Cerebellar nuclear complex (tissue), 1 donor: ENCODE data around the gene EHBP1L1.
"Not testable (repeated sequence)": the region's sequence is repeated elsewhere in the genome, so short reads cannot be mapped to it uniquely, and the experiment has no call there.

Experiments
- DNase-seq, 2 experiments: peaks; one replicate each; lab custom pipeline; 2025; lab: John Stamatoyannopoulos, UW

Gene EHBP1L1

GRCh38 chr11:65560555-65561418, 15.1 kb upstream of the EHBP1L1 start:
- no peak for DNase-seq

GRCh38 chr11:65562020-65562419, 13.8 kb upstream of the EHBP1L1 start:
- DNase-seq, result no peak

DNA sequence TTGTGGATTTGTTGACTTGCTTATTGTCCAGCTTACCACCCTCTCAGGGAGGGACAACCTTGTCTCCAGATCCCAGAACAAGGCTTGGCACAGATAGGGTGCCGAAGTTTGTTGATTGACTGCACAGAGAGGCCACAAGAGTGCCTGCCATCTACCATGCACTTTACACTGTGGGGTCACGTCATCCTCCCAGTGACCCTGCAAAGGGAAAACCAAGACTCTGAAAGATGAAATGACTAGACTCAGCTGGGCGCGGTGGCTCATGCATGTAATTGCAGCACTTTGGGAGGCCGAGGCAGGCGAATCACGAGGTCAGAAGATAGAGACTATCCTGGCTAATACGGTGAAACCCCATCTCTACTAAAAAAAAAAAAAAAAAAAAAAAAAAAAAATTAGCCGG, 13.1 kb upstream of the EHBP1L1 start:
- no peak for DNase-seq

DNA sequence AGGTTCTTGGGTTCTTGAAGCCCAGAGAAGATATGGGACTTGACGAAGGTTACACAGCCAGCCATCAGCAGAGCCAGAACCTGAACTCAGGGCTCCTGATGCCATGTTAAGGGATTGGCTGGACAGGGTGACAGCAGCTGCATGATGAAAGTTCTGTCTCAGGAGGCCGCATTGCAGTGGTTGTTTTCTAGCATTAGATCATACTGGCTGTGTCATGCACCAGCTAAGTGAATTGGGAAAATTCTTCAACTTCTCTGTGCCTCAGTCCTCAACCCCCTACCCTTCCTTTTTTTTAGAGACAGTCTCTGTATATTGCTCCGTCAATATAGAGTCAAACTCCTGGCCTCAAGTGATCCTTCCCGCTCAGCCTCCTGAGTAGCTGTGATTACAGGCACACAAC, 12.3 kb upstream of the EHBP1L1 start:
- no peak for DNase-seq

DNA sequence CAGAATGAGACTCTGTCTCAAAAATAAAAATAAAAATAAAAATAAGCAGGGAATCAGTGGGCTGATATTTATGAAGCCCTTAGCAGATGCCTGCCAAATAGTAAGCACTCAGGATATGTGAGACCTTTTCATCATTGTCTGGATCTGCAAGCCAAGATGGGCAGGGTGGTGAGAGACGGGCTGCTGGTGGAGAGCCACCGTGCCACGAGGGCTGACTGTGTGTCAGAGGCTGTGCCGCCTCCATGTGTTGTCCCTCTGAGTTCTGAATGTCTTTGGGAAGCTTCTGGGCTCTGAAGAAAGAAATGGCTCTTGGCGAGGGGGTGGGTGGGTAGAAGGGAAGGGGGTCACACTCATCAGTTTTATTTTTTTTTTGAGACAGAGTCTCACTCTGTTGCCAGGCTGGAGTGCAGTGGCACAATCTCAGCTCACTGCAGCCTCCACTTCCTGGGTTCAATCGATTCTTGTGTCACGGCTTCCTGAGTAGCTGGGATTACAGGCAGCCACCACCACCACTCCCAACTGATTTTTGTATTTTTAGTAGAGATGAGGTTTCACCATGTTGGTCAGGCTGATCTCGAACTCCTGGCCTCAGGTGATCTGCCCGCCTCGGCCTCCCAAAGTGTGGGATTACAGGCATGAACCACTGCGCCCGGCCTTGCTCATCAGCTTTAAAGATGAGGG, 10.8 kb upstream of the EHBP1L1 start:
- not testable (repeated sequence) for DNase-seq

DNA sequence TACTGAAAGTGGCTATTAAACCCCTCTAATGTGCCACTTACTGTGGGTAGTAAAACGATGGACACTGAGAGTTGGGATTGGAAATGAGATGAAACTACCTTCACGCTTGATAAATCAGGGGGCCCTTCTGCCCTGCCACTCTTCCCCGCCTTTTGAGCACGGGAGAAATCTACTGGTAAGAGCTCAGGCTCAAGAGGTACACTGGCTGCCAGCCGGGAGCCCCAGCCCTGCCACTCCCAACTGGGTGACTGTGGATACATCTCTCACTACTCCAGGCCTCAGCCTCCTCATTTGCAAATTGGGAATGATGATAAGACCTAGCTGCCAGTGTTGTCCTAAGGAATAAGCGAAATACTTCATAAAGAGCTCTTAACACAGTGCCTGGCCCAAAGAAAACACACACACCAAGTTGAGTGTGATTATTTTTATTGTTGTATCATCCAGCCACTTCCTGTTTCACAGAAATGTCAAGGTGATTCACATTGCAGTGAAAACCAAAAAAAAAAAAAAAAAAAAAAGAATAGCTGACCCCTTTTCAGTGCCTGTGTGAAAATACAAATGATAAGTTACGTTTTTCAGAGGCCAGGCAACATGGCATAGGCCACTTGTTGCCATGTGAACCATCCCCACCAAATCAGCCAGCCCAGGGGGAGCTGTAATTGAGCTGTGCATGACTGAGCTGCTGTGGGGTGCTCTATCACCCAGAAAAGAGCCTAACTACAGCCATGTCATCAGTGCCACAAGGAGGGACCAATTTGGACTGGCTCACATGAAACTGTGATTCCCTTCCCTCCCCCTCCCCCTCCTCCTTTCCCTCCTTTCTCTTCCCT, 10.0 kb upstream of the EHBP1L1 start:
- no peak for DNase-seq

DNA sequence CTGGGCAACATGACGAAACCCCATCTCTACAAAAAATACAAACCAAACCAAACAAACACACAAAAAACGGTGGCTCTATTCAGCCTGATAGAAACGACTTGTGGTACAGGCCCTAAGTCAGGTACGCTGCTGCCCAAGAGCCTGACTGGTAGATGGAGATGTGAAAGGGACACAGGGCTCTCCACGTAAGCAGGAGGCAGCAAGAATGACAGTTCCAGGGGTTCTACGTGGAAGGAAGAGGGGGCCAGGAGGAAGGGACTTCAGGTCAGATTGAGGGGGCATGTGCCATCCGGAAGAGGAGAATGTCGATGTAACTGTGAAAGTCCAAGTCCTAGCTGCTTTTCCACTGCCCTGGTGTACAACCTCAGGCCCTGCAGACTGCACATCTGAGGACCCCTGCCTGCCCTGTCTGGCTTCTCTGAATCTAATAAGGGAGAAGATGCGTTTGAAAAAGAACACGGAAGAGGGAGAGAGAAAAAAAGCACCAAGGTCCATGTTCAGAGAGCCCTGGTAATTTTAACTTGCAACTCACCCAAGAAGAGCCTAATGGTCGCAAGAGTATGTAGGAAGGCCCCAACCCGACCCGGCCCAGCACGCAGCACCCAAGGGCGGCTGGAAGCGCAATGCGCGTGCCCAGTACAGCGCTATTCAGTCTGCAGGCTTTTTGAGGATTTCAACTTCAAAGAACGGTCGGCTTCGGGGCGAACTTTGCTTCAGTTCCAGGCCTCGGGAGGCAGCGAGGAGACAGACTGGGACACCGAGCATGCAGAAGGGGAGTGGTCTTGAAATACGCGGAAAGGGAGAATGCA, 6.5 kb upstream of the EHBP1L1 start:
- no peak for DNase-seq

DNA sequence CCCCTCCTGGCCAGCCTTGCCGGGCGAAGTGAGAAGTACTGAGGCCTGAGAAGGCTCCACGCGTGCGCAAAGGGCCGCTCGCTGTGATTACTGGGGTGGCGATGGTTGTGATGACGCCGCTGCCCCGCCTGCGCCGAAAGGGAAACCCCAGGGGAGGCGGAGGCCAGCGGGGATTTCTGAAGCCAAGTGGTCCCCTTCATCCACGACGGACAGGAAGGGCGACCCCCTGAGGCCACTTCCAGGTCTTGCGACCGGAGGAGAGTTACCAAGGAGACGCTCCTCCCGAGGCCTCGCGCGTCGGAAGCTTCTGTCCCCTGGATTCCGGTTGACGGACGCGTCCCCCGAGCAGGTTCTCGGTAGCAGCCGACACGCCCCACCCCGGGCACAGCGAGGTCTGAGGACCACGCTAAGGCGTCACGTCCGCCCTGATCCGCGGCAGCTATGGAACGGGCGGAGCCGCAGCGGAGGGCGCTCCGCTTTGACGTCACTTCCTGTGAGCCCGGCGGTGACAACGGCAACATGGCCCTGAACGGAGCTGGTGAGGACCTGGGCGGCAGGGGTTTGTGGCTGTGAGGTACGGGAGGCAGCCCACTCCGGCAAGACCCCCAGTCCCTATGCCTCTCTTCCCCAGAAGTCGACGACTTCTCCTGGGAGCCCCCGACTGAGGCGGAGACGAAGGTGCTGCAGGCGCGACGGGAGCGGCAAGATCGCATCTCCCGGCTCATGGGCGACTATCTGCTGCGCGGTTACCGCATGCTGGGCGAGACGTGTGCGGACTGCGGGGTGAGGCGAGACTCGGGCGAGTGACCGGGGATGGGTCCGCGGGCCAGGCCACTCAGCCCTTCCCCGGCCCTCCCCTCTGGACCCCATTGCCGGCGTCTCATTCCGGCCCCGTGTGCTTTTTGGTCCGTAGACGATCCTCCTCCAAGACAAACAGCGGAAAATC, 5.6 kb upstream of the EHBP1L1 start, which contains the start of gene ZNRD2:
Gene ZNRD2, plus strand, starts transcription at position 505 of the 946 bp plus-strand sequence. Its CDS starts 15 bp downstream, at position 520.
- DNase-seq, result peak; percentile 61 to 96

DNA sequence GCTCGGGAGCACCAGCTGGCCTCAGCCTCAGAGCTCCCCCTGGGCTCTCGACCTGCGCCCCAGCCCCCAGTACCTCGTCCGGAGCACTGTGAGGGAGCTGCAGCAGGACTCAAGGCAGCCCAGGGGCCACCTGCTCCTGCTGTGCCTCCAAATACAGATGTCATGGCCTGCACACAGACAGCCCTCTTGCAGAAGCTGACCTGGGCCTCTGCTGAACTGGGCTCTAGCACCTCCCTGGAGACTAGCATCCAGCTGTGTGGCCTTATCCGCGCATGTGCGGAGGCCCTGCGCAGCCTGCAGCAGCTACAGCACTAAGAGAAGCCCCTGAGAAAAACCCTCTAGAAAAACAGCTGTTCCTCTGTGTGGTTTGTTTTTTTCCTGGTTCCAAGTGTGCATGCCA, 4.4 kb upstream of the EHBP1L1 start:
- DNase-seq, result no peak

DNA sequence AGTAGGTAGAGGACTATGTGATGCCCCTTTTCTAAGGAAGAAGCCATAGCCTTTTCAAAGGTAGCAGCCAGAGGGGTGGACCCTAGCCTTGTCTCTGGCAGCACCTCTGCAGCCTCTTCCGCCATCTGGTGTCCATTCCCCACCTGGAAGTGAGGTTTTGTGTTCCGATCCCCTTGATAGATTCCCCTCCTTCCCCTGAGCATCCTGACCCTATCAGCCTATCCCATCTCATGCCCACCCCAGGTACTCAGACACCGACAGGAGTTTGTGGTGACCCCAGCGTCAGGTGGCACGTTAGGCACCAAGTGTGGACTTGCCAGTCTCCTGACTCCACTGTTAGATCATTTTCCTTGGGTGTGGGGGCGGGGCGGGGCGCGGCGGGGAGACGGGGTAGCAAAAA, 3.9 kb upstream of the EHBP1L1 start:
- DNase-seq, result no peak

DNA sequence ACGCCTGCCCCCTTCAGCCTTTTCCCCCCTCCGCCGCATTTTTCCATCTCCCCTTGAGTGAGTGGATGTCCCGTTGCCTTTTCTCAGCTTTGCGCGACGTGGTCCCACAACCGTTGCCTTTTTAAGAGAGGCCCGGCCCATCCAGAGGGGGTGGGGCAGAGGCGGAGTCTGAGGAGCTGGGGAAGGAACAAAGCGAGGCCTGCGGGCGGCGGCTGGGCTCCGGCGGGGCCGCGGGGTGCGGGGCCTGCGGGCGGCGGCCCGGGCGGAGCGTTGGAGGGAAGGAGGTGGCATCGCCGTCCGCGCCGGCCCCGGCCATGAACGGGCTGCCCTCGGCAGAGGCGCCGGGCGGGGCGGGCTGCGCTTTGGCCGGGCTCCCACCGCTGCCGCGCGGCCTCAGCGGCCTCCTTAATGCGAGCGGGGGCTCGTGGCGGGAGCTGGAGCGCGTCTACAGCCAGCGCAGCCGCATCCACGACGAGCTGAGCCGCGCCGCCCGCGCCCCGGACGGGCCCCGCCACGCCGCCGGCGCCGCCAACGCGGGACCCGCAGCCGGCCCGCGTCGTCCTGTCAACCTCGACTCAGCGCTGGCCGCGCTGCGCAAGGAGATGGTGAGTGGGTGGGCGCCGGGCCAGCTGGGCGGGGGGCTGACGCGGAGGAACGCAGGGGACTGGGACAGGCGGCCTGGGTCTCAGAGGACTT, 3.3 kb upstream of the EHBP1L1 start, which contains the start of gene FAM89B:
Gene FAM89B, plus strand, starts transcription at position 183 of the 696 bp plus-strand sequence. Its CDS starts 132 bp downstream, at position 315.
- peak; percentile 23 to 75 for DNase-seq

DNA sequence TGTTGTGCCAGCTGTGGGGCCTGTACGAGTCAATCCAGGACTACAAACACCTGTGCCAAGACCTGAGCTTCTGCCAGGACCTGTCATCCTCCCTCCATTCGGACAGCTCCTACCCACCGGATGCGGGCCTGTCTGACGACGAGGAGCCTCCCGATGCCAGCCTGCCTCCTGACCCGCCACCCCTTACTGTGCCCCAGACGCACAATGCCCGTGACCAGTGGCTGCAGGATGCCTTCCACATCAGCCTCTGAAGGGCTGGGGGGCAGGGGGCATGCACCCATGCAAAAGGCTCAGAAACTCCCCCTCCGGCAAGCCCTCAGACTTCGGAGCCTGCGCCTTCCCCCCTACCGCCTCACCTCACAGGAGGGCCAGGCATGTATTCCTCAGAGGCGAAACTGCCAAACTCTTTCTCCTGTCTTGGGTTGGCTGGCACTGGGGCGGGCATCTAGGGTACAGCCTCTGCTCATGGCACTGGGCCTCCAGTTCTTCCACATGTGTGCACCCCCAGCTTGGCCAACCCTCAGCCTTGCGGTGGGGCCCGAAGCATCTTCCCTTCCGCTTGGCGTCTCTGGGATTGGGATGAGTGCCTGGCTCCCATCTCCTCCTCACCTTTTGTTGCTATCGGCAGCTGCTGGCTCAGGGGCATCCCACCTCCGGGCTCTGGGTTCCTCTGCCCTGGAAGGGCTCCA, 2.3 kb upstream of the EHBP1L1 start:
- no peak for DNase-seq

- peak in 1 of 2 experiments; percentile 30 for DNase-seq
Observed at GRCh38 chr11:65574109-65574810, 1.6 kb upstream of the EHBP1L1 start.

- DNase-seq, result peak in 1 of 2 experiments; percentile 35
Observed at GRCh38 chr11:65574811-65575567, 864 bp upstream of the EHBP1L1 start.

DNA sequence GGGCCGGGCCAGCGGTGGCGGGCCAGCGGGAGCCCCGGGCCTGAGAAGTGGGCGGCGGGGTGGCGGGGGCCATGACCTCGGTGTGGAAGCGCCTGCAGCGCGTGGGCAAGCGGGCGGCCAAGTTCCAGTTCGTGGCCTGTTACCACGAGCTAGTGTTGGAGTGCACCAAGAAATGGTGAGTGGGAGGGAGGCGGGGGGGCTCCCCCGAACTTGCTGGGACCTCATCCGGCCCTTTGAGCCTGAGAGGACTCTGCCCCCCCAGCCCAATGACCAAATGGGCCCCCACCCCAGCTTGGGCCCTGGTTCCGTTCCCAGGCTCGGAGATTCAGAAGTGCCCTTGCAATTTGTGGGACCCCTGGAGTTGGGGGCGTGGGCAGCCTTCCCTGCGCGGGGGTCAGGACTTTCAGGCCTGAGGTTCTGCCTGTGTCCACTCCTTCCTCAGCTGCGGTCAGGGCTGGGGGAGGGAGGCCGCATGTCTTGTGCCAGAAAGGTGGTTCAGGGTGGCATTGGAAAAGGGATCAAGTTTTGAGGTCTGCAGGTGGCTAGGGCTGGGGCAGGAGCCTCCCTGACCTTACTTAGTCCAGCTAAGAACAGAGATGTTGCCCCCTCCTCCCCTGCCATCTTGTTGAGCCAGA, 496 bp downstream of the EHBP1L1 start:
- no peak for DNase-seq

- DNase-seq, result no peak
Observed at GRCh38 chr11:65576867-65577755, 1.3 kb downstream of the EHBP1L1 start.
